Measurements from ENCODE around the gene NKAIN1. TPM values are rescaled to one million over a fixed set of nuclear protein-coding genes. Genes with fewer than 3 reads are reported as not detected.

NKAIN1 gene
- total RNA-seq, 1 experiment from 2014 or later: 36.8 TPM

DNA sequence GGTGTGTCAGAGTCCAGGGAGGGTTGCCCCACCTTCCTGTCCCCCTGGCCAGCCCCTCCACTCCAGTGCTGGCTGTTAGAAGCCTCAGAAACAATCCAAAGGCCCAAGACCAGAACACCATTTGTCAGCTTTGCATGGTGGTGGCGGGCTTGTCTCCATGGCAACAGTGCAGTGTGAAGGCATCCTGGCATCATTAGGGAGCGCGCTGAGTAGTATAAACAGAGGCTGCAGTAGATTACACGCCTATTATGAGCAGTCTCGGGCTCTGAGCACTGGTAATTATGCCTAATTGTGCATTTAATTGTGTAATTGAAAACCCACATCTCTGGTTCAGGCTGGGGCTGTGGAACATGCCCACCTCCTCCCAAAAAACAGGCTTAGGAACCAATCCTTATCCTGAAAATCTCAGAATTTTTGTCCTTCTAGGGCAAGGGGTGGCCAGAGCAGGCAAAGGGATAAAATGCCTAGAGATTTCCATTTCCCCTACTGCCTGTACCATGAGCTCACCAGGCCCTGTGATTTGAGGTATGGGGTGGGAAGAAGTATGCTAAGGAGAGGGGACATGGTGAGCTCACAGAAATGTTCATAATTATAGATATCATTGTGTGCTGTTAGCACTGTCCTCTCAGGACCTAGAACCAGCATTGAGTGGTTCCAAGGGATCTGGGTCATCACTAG lies 11.7 kb downstream of the NKAIN1 start (continued):
- TF ChIP-seq KAT7 (CRISPR knock-in tag; IDR thresholded peaks at IDR 0.05; ENCODE audit: borderline replicate concordance) (no peak), FOXP1 (CRISPR knock-in tag; IDR thresholded peaks at IDR 0.05; ENCODE audit: borderline replicate concordance) (no peak), SMAD3 (CRISPR knock-in tag; IDR thresholded peaks at IDR 0.05; ENCODE audit: borderline replicate concordance) (no peak), JUN (CRISPR knock-in tag; IDR thresholded peaks at IDR 0.05) (no peak), MXD4 (CRISPR knock-in tag; IDR thresholded peaks at IDR 0.05; ENCODE audit: borderline replicate concordance) (no peak), PREB (CRISPR knock-in tag; IDR thresholded peaks at IDR 0.05; ENCODE audit: borderline replicate concordance) (no peak), SP1 (CRISPR knock-in tag; conservative IDR thresholded peaks at IDR 0.05) (no peak), RORB (CRISPR knock-in tag; IDR thresholded peaks at IDR 0.05) (no peak), ZNF263 (CRISPR knock-in tag; IDR thresholded peaks at IDR 0.05; ENCODE audit: low read depth) (no peak), NFE2L1 (CRISPR knock-in tag; IDR thresholded peaks at IDR 0.05) (no peak)
- TF ChIP-seq, protein P1, sequence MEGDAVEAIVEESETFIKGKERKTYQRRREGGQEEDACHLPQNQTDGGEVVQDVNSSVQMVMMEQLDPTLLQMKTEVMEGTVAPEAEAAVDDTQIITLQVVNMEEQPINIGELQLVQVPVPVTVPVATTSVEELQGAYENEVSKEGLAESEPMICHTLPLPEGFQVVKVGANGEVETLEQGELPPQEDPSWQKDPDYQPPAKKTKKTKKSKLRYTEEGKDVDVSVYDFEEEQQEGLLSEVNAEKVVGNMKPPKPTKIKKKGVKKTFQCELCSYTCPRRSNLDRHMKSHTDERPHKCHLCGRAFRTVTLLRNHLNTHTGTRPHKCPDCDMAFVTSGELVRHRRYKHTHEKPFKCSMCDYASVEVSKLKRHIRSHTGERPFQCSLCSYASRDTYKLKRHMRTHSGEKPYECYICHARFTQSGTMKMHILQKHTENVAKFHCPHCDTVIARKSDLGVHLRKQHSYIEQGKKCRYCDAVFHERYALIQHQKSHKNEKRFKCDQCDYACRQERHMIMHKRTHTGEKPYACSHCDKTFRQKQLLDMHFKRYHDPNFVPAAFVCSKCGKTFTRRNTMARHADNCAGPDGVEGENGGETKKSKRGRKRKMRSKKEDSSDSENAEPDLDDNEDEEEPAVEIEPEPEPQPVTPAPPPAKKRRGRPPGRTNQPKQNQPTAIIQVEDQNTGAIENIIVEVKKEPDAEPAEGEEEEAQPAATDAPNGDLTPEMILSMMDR (IDR thresholded peaks at IDR 0.05): no peak

DNA sequence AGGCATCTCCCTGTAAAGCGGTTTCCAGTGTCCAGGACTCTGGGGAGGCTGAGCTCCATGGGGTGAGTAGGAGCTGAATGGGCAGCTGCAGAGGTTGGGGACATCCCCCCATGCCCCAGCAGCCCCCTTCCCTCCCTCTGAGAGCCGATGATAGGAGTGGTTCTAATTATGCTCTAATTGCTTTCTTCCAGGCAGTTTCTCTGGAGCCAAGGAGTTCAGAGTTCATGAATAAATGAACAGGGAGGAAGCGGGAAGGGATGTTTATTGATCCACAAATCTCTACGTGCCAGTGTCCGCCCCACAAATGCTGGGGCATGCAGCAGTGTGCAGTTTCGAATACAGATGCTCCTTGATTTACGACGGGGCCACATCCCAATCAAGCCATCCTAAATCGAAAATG lies 15.6 kb downstream of the NKAIN1 start:
- no peaks in the 10 kb centered on the region for H3K9me3 Mint-ChIP-seq

More for the DNA sequence above, 15.6 kb downstream of the NKAIN1 start:
- Mint-ChIP-seq H3K36me3 (no peaks in the 10 kb centered on the region), H3K27ac (0 out of 2 replicates have a peak overlapping the region, but pooled peaks have one; percentile 8), H3K4me3 (no peak overlapping the region), H3K4me1 (peaks cover 18% of the 10 kb centered on the region), H3K27me3 (ENCODE audit: low read depth) (no peaks in the 10 kb centered on the region)
- no peak for TF ChIP-seq ZBTB21 (CRISPR knock-in tag; IDR thresholded peaks at IDR 0.05; ENCODE audit: borderline replicate concordance)
- no peak for TF ChIP-seq HMGA2 (CRISPR knock-in tag; IDR thresholded peaks at IDR 0.05)
- no peak for TF ChIP-seq FOXP1 (CRISPR knock-in tag; IDR thresholded peaks at IDR 0.05; ENCODE audit: borderline replicate concordance)
- TF ChIP-seq GABPB1 (CRISPR knock-in tag; IDR thresholded peaks at IDR 0.05): no peak
- no peak for TF ChIP-seq TEAD4 (CRISPR knock-in tag; IDR thresholded peaks at IDR 0.05)
- no peak for TF ChIP-seq NR2C2 (CRISPR knock-in tag; IDR thresholded peaks at IDR 0.05)
- TF ChIP-seq SMAD3 (CRISPR knock-in tag; IDR thresholded peaks at IDR 0.05; ENCODE audit: borderline replicate concordance): no peak
- TF ChIP-seq ZNF138 (CRISPR knock-in tag; conservative IDR thresholded peaks at IDR 0.05): no peak
- no peak for TF ChIP-seq JAZF1 (CRISPR knock-in tag; IDR thresholded peaks at IDR 0.05)
- TF ChIP-seq ZNF532 (CRISPR knock-in tag; IDR thresholded peaks at IDR 0.05; ENCODE audit: borderline replicate concordance): no peak
- no peak for TF ChIP-seq MAX (CRISPR knock-in tag; IDR thresholded peaks at IDR 0.05)
- TF ChIP-seq CREB1 (CRISPR knock-in tag; IDR thresholded peaks at IDR 0.05): no peak
- no peak for TF ChIP-seq MXD4 (CRISPR knock-in tag; IDR thresholded peaks at IDR 0.05; ENCODE audit: borderline replicate concordance)
- no peak for TF ChIP-seq PRRX2 (CRISPR knock-in tag; IDR thresholded peaks at IDR 0.05)
- no peak for TF ChIP-seq TP53 (CRISPR knock-in tag; IDR thresholded peaks at IDR 0.05)
- DNase-seq (ENCODE audit: low spot score) (no peak), ATAC-seq (no peak)
- ChIA-PET CTCF (interaction anchor here (0.9 to 1.6 kb wide), 3 partner anchors 10 to 43 kb away, joined by 3 to 6 read pairs (median 5); no protein-coding TSS in a partner anchor), POLR2A (interaction anchor here (0.6 kb wide), 2 partner anchors 30 to 150 kb away, joined by 3 read pairs; no protein-coding TSS in a partner anchor)
